T-helper 22 cell (primary cell): Measurements from ENCODE around the gene ANKIB1.

Experiments
- DNase-seq: peaks from one replicate; pipeline ENCODE4 v3.0.0-alpha.2; 2020; ENCODE audit warnings: low read depth

The ANKIB1 gene

GRCh38 chr7:92268921-92269320 is 23.1 kb downstream of the ANKIB1 start:
- no peak for DNase-seq

DNA sequence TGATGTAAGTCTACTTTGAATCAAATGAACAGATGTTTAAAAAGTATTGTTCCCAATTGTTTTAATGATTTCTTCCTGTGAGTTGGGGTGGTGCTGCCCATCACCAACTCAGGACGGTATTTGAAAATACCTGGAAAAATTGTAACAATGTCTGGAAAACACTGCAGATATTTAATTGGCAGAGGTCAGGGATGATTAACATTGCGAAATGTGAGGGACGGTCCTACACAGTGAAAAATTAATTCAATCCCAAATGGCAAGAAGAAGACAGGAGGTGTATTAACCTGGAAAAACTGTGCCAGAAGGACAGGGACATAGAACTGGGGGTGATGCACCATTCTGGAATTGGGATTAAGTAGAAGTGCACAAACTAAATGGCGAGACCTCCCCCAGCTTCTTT is 29.6 kb downstream of the ANKIB1 start:
- no peak for DNase-seq

GRCh38 chr7:92276460-92276864 is 30.7 kb downstream of the ANKIB1 start:
- no peak for DNase-seq

- no peak for DNase-seq
Observed at GRCh38 chr7:92279396-92280031, 33.7 kb downstream of the ANKIB1 start.

- DNase-seq: no peak
Observed at GRCh38 chr7:92281031-92281430, 35.3 kb downstream of the ANKIB1 start.

- DNase-seq: no peak
Observed at GRCh38 chr7:92282221-92282814, 36.5 kb downstream of the ANKIB1 start.

DNA sequence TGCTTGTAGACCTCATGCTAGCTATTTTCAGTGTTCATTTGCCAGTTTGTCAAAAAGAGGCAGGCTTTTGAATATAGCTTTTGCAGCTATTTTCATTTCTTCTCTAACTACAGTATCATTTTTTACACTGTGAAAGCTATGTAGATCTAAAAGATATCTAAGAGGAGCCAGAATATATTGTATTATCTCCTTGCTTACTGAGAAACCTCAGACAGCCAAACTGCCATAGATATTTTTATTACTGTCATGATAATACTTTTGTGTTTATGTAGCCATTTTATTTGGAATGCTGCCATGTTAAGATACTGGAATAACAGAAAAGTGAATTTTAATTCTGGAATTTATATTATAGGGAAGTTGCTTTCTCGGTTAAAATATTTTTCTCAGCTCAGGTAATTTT is 37.2 kb downstream of the ANKIB1 start:
- DNase-seq: no peak

- DNase-seq: no peak
Observed at GRCh38 chr7:92289321-92289720, 43.5 kb downstream of the ANKIB1 start.

DNA sequence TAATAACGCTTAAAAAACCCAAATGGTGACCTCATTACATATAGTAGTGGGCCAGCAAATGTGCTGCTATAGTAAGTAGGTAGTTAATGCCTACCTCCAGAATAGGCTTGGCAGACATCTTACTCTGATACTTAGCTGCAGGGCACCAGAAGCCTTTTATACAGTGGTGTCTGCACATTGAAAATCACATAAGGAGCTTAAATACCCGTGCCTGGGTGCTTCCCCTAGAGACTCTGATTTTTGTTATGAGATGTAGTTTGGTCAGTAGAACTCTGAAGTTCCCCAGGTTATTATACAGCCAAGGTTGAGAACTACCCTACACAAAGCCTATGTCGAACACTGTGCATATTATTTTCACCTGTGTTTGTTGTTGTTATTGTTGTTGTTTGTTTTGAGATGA is 47.2 kb downstream of the ANKIB1 start:
- DNase-seq: no peak

DNA sequence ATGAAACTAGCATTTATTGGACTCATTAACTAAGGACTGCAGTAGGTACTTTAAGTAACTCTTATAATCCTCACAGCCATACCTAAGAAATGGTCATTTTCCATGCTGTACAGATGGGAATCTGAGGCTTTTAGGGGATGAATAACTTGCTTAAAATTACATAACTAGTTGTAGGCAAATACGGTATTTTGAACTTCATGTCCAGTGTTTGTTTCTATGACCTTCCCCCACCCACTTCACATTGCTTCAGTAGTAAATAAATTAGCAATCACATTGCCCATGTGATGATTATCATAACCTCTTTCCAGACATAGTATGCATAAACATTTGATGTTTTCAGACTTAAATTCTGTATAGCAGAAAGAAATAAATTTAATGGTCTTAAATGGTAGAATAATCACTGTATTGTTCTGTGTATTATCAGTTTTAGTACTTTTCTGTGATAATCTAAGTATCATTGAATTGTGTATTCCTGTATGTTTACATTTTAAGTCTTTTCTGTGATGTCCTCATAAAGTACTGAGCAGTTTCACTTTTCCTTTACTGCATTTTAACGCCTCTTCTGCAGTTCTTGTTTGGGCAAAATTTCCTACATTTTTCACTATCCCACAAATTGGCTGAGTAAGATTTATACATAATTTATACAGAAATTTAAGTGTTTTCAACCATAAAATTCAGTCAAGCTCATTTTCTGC is 48.3 kb downstream of the ANKIB1 start:
- no peak for DNase-seq

DNA sequence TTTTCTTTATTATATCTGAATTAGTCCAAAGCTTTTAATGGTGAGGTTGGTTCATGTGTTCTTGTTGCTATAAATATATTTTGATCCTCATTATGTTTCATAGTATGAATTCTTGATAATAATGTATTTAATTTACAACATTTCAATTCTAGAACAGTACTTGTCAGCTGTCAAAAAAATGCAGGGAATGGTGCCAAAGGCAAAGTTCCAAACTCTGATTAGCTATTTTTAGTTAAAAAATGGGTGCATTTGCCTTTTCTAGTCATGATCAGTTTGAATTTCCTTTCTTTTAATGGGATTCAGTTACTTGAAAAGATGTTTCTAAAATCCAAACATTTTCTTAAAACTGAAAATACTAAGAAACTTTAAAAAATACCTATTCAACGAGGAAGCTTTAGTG is 49.6 kb downstream of the ANKIB1 start:
- no peak for DNase-seq

DNA sequence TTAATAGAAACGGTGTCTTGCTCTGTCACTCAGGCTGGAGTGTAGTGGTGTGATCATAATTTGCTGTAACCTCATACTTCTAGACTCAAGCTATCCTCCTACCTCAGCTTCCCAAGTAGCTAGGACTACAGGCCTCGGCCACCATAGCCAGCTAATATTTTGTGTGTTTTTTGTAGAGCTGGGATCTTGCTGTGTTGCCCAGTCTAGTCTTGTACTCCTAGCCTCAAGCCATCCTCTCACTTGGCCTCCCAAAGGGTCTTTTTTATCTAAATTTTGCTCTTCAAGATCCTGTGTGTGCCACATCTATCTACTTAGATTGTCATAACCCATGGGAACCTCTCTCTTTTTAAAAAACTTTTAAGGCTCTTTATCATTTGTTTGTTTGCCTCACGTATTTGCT is 50.5 kb downstream of the ANKIB1 start:
- no peak for DNase-seq

DNA sequence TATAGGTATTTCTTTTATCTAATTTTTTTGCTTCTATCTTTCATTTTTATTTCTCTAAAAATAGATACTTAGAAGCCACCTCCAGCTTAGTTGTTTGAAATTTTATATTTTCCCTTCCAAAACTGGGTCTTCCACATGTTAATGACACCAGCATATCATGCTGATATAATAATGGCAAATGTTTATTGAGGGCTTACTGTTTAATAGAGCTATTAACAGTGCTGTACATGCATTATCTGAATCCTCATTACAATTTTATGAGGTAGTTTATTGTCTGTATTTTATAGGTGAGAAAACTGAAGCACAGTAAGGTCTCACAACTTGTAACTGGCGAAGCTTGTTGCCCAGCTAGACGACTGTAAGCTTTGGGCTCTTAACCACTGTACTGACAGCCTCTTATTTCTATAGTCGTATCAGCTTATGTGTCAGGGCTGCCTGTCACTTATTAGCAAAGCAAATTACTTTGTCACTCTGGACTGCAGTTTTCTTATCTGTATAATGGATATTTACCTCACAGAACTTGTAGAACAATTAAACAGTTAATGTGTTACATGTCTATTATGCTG is 51.2 kb downstream of the ANKIB1 start:
- DNase-seq: no peak

- no peak for DNase-seq
Observed at GRCh38 chr7:92297736-92298135, 52.0 kb downstream of the ANKIB1 start.

- DNase-seq: no peak
Observed at GRCh38 chr7:92303761-92304160, 58.0 kb downstream of the ANKIB1 start.

DNA sequence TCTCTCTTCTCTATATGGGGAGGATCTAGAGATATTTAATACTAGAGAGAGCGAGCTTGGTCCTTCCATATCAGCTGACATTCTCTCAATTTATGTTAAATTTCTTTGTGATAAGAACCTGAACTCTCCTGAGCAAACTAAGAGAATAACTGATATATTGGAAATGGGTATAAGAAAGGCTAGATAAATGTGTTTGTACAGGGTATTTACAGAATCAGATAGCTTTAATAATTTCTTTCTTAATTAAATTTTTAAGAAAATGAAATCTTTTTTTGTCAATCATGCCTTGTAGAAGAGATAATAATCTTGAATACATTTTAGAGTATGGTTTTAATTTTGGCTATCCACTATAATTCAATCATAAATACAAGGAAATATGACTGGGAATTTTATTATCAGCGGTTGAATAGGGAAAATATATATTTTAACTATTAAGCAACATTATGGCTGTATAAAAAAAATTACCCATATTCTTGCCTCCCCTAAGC is 58.7 kb downstream of the ANKIB1 start:
- no peak for DNase-seq

GRCh38 chr7:92306153-92306552 is 60.4 kb downstream of the ANKIB1 start:
- DNase-seq: no peak

DNA sequence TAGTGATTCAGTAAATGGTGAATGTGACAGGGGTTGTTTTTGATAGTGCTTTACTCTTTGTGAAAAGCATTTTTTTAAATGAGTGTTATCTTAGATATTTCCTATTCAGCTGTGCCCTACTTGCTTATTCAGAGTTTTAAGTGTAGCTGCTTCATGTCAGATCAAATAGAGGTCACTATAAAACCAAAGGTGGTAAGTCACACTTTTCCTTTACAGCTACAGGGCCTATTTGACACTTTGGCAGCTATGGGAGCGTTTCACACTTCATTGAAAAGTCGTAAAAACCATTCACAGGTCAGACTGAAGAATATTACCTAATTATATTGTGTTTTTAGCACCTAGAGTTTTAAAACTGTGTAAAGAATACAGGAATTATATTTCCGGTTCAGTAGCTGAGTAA is 67.3 kb downstream of the ANKIB1 start:
- DNase-seq: no peak

GRCh38 chr7:92319243-92319642 is 73.5 kb downstream of the ANKIB1 start:
- DNase-seq: no peak

GRCh38 chr7:92325173-92325572 is 79.4 kb downstream of the ANKIB1 start:
- no peak for DNase-seq

- no peak for DNase-seq
Observed at GRCh38 chr7:92325858-92326257, 80.1 kb downstream of the ANKIB1 start.

DNA sequence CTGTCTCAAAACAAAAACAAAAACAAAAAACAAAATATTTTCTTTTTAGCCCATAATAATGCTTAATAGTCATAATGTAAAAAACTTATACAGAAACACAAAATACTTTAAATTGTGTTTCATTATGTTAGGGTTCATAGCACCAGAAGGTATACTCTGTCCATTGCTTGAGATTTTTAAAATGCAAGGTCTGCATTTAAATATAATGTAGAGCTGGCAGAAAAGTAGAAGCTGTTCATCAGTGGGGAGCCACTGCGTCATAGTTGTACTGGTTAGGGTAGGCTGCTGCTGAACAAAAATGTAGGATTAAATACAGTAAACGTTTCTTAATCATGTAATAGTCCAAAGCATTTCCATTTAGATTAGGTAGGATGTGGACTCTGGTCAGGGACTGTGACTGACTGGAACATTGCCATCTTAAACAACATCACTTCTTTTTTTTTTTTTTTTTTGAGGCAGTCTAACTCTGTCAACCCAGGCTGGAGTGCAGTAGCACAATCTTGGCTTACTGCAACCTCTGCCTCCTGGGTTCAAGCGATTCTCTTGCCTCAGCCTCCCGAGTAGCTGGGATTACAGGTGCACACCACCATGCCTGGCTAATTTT is 85.2 kb downstream of the ANKIB1 start:
- DNase-seq: no peak

- no peak for DNase-seq
Observed at GRCh38 chr7:92331508-92331907, 85.7 kb downstream of the ANKIB1 start.
